Measurements from ENCODE around the gene ARHGAP4.

Gene ARHGAP4

GRCh38 chrX:153910446-153910845, 15.6 kb downstream of the ARHGAP4 start:
- in situ Hi-C loops (cut with HindIII; ENCODE audit: low pct_ligation_motif_present, low sequenced_read_pairs): no loop called here
- TF ChIP-seq CTCF (IDR thresholded peaks at IDR 0.05; ENCODE audit: low read depth, low read length, missing control alignments): no peak
- Histone ChIP-seq H3K27me3 (replicated peaks) (no peaks in the 10 kb centered on the region), H3K4me3 (ENCODE audit: low read depth, low read length) (no peak overlapping the region), H3K27ac (no peak overlapping the region), H3K36me3 (replicated peaks) (no peaks in the 10 kb centered on the region)
- DNase-seq: no peak

DNA sequence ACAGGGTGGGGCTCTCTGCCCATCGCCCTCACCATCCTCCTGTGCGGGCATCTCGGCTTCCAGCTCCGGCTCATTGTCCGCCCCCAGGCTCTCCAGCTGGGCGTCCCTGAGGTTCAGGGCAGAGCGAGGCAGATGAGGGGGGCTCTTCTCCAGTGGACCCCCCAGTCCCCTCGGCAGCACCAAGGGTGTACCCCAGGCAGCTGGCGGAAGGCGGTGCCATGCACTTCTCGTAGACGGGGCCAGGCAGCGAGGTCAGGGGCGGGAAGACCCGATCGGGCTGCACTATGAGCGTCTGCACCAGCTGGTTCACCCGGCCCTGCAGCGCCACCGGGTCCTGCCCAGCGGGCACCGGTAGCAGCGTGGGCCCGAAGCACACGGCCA, 16.1 kb downstream of the ARHGAP4 start:
- TF ChIP-seq CTCF (IDR thresholded peaks at IDR 0.05; ENCODE audit: low read depth, low read length, missing control alignments): no peak
- no peak for DNase-seq
- Histone ChIP-seq H3K27ac (no peak overlapping the region), H3K36me3 (replicated peaks) (no peaks in the 10 kb centered on the region), H3K27me3 (replicated peaks) (no peaks in the 10 kb centered on the region), H3K4me3 (ENCODE audit: low read depth, low read length) (no peak overlapping the region)
- in situ Hi-C loops (cut with HindIII; ENCODE audit: low pct_ligation_motif_present, low sequenced_read_pairs): no loop called here

GRCh38 chrX:153909024-153909979, 16.8 kb downstream of the ARHGAP4 start:
- in situ Hi-C loops (cut with HindIII; ENCODE audit: low pct_ligation_motif_present, low sequenced_read_pairs): no loop called here
- no peaks in the 10 kb centered on the region for H3K36me3 ChIP-seq (replicated peaks)
- no peak overlapping the region for H3K4me3 ChIP-seq (ENCODE audit: low read depth, low read length)
- no peak for TF ChIP-seq CTCF (IDR thresholded peaks at IDR 0.05; ENCODE audit: low read depth, low read length, missing control alignments)
- H3K27ac ChIP-seq: no peak overlapping the region
- no peaks in the 10 kb centered on the region for H3K27me3 ChIP-seq (replicated peaks)
- DNase-seq: no peak

GRCh38 chrX:153908219-153908860, 17.7 kb downstream of the ARHGAP4 start:
- in situ Hi-C loops (cut with HindIII; ENCODE audit: low pct_ligation_motif_present, low sequenced_read_pairs): no loop called here

GRCh38 chrX:153907456-153907855, 18.6 kb downstream of the ARHGAP4 start:
- Histone ChIP-seq H3K4me3 (ENCODE audit: low read depth, low read length) (no peak overlapping the region), H3K27me3 (replicated peaks) (no peaks in the 10 kb centered on the region), H3K27ac (no peak overlapping the region), H3K36me3 (replicated peaks) (no peaks in the 10 kb centered on the region)
- DNase-seq: no peak
- in situ Hi-C loops (cut with HindIII; ENCODE audit: low pct_ligation_motif_present, low sequenced_read_pairs): no loop called here
- no peak for TF ChIP-seq CTCF (IDR thresholded peaks at IDR 0.05; ENCODE audit: low read depth, low read length, missing control alignments)

More at GRCh38 chrX:153908219-153908860, 17.7 kb downstream of the ARHGAP4 start:
- no peak overlapping the region for H3K4me3 ChIP-seq (ENCODE audit: low read depth, low read length)
- no peaks in the 10 kb centered on the region for H3K36me3 ChIP-seq (replicated peaks)
- DNase-seq: no peak
- no peaks in the 10 kb centered on the region for H3K27me3 ChIP-seq (replicated peaks)
- no peak overlapping the region for H3K27ac ChIP-seq
- TF ChIP-seq CTCF (IDR thresholded peaks at IDR 0.05; ENCODE audit: low read depth, low read length, missing control alignments): no peak
